GM19043 (cell line): ENCODE measurements around the gene APEH.
A peak's percentile ranks its signal among the peaks of the same experiment; 100 is the strongest.
"Not testable (repeated sequence)": the region's sequence is repeated elsewhere in the genome, so short reads cannot be mapped to it uniquely, and the experiment has no call there.

Experiments used
- ATAC-seq: cut with Tn5 transposase; IDR thresholded peaks from one replicate; pipeline ENCODE4 v1.9.1; 2021; ENCODE audit warnings: low read depth; ENCODE audit not compliant: unreplicated experiment

The APEH gene

DNA sequence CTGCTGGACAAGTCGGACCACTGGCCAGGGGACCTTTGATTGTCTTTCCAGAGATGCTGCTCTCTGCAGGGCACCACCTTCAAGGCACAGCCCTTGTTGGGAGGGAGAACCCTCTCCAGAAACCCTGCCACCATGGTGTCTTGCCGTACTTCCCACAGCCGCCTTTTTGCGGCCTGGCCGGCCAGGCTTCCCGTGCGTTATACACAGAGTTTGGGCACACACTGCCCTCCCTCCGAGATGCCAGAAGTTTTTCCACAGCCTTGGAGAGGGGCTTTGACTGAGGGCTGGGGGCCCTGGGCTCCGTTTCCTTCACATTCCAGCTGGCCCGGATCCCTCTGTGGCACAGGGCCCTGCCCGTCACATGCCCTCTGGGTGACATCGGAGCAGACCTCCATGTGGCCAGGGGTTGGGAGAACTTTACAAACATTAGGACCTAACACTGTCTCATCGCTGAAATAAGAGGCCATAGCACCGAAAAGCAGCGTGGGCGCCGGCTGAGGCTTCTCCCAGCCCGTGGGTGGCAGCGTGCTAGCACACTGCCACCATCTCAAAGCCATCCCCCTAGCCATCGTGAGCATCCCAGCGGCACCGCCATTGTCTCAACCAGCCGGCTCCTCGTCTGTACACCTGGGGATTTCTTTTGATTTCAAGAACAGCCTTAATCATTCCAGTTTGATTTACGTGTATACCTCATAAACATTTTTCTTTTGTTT, 6.3 kb upstream of the APEH start:
- ATAC-seq = no peak

DNA sequence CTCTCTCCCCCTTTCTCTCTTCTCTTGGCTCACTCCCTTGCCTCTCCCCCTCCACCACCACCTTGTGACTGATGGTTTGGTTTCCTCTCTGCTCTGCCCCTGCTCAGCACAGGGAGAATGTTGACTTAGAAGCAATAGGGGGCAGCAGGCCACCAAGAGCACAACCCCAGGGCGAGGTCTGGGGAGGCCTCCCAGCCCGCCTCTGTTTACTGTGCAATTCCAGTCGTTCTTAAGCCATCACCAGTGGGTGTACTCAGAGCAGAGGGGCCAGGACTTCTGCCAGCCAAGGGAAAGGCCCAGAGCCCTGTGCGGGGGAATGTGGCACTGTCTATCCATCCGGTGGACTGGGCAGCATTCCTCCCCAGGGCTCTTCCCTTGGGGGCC, 5.7 kb upstream of the APEH start:
- no peak for ATAC-seq

DNA sequence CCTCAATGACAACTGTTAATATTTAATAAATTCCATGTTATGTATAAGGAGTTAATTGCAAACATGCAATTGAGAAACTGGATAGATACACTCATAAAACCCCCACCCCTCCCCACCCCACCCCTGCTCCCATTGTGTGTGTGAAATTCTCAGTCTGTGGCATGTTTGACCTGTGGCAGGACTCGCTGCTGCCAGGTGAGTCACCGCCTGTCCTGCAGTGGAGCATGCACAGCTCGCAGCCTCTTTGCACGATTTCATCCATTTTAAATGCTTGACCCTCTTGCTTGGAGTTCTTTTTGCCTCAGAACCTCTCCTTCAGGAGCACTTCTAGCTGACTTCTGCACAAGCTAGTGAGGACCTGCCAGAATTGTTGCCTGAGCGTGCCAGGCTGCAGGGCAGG, 5.3 kb upstream of the APEH start:
- ATAC-seq = no peak

DNA sequence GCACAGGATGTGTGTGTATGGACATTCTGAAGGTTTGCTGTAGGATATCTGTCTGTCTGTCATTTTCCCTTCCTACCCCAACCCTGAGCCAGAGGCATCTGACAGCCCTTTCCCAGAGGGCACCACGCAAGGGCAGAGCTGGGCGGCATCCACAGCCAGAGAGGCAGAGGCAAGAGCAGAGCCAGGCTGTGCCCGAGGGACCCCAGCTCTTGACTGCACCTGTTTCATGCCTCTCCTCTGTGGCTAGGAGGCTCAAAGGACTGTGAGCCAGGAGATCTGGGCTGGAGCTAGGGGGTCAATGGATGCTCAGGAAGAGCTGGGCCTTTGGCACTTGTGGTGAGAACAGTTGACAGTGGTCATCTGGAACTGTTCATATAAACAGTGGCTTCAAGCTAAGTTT, 4.8 kb upstream of the APEH start:
- no peak for ATAC-seq

DNA sequence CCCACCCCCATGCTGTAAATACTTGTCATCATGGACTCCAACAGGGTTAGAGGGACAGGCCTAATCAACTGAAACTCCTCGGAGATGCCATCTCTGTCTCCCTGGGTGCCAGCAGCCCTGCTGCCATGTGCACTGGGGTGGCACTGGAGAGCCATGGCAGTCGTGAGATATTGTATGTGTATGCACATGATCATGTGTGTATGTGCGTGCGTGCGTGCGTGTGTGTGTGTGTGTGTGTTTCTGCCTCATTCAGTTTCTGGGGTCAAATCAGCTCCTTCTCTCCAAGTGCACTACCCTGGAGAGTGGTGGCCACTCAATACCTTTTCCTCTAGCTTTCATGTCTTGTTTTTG, 3.2 kb upstream of the APEH start:
- ATAC-seq = no peak

DNA sequence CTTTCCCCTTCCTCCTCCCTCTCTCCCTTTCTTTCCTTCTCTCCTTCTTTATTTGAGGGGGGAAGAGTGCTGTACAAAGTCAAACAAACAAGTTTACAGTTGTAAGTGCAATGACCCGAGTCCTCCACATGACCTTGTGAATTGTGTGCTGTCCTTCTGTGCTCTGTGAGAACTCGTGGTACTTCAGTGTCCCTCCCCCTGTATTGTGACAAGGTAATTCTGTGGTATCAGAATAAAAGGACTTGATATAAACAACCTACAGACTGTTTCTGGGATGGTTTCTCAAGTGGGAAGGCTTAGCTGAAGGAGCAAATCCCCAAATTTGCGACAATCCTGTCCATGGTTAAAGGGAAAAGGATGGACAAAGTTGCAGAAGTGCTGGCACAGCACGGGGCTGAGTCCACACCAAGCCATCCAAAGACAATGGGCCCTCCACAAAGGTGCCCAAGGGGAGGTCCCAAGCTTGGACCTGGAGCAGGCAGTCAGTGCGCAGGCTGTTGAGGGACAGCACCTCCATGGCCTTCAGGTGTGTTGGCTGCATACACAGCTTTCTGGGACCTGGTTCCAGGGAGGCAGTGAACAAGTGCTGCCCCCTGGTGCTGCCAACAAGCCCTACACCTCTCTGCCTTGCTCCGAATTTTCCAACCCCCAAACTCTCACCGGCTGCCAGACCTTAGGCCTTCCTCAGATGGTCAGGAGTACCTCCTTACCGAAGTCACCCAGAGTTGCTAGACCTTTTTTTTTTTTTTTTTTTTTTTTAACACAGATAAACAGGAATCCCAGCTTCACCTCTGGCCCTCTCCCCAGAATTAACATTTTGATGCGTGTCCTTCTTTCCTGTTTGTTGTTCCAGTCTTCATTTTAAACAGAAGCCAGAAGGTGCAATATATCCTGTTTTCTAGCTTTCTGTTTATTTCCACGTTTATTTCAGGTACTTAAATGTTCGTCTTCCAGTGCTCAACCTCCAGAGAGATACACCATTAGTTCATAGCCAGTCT, 2.6 kb upstream of the APEH start:
- no peak for ATAC-seq

DNA sequence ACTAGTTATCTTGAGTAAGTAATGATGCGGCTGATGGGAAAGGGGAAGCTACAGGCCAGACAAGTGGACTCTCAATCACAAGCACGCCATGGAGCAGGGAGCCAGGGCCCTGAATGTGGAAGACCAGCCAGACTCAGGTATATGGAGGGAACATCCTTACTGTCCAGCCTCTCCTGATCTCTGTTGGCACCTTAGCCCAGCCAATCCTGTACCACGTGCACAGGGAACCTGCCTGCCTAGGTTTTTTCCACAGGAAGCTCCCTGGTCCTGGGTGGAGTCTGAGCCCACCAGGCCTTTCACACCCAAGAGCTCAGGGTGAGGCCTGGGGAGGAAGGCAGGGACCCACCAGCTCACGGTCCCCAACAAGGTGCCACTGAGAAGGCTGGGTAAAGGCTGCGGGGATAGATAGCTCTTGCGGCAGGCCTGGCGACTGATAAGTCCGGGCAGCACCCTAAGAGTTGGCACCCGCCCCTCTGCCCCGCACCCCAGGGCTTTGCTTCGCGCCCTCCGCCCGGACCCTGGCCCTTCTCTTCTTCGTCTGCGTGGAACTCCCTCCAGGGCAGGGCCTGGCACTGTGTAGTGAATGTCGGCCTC, 933 bp upstream of the APEH start:
- ATAC-seq = no peak

DNA sequence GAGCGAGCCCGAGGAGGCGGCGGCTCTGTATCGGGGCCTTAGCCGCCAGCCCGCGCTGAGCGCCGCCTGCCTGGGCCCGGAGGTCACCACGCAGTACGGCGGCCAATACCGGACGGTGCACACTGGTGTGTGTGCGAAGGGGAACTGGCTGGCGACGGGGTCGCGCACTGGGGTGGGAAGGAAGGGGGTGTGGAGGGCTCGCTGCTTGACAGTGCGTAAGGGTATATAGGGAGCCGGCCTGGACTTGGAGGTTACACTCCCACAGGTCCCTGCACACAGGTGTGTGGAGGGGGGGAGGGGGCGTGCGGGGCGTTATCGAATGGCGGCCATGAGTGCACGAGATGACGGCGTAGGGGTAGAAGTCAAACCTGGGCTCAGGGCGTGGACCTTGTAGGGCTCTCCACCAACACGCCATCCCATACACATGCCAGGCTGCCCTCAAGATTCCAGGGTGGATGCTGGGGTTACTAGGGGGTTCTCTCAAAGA, 389 bp downstream of the APEH start:
- peak; percentile 16 for ATAC-seq

DNA sequence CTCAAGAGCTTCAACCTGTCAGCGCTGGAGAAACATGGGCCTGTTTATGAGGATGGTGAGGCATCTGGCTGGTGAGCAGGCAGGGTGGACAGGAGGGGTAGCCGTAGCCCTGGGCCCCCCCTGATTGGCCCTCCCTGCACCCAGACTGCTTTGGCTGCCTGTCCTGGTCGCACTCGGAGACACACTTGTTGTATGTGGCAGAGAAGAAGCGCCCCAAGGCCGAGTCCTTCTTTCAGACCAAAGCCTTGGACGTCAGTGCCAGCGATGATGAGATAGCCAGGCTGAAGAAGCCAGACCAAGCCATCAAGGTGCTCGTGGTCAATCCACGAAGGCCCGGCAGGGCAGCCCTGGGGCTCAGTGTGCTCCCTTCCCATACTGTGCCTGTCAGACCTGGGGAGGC, 1.8 kb downstream of the APEH start:
- ATAC-seq = no peak

DNA sequence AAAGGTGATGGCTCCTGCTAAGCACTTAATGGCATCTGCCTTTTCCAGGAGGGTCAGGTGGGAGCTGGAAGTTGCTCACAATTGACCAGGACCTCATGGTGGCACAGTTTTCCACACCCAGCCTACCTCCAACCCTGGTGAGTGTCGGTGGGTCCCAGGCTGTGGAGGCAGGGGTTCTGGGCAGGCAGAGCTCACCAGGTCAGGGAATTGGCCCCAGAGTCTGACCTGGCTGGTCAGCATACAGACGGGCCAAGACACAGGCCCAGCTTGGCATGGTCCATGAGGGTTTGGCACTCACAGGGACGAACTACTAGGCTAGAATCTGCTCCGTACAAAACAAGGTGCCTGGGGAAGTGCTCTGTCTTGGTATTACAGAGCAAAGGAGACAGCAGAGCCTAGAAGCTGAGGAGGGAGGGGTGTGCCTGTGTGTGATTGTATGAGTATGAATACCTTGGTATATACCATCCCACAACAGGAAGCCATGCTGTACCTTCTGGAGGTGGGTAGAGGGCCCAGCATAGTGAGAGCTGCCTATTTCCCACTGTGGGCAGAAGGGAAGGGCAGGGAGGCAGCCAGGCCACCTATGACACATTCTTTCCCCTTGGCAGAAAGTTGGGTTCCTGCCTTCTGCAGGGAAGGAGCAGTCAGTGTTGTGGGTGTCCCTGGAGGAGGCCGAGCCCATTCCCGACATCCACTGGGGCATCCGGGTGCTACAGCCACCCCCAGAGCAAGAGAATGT, 6.5 kb downstream of the APEH start:
- no peak for ATAC-seq

DNA sequence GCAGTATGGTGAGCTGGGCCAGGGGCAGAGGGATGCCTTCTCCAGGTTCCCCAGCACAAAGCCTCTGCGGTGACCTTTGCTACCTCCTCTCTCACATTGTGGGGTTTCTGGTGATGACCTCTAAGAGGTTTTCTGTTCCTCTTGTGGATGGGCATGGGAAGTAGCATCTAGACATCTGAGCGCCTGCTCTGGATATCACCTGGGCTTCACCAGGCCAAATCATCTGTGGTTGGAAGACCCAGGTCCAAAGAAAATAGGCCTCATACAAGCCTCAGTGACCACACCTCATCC, 7.0 kb downstream of the APEH start:
- ATAC-seq = no peak

DNA sequence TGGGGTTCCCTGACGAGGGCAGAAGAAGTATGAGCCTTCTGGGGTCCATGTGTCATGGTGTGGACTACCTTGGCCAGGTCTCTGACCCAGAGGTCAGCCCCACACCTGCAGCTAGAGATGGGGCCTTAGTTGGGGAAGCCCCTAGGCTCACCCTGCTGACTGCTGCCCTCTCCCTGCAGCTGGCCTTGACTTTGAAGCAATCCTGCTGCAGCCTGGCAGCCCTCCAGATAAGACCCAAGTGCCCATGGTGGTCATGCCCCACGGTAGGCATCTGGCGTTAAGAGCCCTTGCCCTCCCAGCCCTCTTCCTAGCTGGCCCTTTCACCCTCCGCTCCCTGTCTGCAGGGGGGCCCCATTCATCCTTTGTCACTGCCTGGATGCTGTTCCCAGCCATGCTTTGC, 7.4 kb downstream of the APEH start:
- no peak for ATAC-seq

DNA sequence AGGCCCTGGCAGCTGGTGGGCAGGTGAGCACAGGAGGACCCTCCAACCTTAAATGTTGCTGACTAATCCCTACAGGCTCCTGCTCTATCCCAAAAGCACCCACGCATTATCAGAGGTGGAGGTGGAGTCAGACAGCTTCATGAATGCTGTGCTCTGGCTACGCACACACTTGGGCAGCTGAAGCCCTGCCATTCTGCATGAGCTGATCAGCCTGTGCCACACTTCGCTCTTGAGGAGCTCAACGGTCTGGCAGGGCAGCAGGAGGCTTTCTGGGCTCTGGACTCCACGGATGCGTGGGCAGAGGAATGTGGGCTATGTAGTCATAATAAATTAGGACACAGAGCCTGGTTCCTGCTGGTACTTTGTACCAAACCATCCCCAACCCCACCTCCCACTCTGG, 9.0 kb downstream of the APEH start:
- no peak for ATAC-seq

DNA sequence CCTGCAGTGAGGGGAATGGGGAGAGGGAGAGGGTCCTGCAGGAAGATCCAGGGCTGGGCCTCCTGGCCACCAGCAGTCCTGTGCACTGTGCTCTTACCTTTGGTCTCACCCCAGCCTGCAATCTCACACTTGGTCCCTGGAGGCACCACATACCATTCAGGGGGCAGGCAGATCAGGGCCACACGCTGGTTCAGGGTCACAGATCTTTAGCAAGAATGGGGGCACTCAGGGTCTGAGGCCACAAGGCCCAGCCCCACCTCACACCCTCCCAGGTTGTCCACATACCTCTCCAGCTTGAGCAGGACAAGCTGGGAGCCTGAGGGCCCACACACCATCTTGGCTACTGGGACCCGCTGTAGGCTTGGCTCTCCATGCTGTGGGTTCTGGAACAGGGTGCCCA, 10.3 kb downstream of the APEH start:
- ATAC-seq = not testable (repeated sequence)

DNA sequence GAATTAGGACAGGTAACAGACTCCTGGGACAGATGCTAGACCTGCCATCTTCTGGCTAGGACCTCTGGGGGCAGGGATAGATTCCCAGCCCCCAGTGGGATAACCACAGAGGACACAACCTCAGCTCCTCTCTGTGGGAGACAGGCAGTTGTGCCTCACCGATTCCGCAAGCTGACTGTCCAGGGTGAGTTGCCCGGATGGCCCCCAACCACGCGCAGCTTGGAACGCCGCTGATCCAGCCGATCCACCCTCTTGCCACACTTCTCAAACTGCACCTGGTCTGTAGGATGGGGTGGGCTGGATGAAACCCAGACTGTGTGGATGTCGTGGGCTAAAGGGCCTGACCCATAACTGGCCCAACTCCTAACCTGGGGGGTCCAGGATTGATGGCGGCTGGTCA, 11.0 kb downstream of the APEH start:
- ATAC-seq = not testable (repeated sequence)

DNA sequence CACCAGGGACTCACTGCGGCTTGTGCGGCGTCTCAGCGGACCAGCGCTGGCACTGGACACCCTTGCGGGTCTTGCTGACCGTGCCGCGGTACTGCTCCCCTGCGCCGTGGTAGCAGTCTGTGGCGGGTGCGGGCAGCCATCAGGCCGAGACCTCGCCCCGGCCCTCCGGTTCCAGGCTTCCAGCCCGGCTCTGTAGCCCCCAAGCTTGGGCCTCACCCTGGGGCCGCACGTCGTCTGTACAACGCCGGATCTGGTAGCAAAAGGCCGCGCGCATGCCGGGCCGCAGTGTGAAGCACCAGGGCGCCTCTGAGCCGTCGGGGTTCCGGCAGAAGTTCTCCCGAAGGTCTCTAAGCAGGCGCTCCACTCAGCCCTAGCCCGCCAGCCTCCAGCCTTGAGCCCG, 11.7 kb downstream of the APEH start:
- not testable (repeated sequence) for ATAC-seq

DNA sequence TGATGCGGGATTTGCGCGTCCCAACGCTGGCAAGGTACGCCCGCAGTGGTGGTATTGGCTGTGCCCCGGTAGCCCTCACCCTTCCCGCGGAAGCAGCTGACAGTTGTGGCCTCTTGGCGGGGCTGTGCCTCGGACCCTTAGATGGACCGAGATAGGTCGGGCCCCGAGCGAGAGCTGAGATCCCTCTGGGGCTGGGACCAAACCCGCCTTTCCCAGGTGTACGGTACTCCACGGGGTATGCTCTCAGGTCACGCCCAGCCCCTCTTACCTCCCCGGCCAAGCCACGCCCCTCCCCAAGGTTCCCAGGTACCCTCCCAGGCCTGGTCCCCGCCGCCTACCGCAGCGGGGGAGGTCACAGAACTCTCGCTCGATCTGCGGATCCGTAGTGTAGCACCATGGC, 12.2 kb downstream of the APEH start:
- not testable (repeated sequence) for ATAC-seq

DNA sequence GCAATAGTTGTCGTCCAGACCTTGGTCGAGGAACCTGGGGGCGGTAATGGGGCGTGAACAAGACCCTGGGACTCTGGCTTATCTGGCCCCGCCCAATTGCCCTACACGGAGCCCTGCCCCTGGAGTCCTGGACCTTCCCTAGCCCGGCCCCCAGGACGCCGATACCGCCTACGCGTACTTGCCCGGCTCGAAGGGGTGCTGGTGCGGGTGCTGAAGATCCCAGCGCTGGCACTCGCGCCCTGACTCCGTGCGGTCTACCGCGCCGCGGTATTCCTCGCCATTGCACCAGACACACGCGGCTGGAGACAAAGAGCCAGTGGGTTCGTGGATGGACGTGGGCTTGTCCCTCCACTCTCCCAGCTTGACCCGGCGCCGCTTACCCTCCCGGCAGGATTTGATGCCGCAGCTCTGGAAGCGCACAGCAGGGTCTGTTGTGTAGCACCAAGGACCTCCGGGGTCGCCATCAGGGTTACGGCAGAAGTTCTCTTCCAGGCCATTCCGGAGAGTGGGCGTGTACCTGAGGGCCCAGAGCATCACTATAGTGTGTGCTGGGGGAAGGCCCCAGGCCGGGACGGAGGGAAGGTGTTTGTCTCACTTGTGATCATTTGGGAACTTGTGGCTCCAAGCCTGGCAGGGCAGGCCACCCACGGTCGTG, 12.7 kb downstream of the APEH start:
- ATAC-seq = not testable (repeated sequence)

DNA sequence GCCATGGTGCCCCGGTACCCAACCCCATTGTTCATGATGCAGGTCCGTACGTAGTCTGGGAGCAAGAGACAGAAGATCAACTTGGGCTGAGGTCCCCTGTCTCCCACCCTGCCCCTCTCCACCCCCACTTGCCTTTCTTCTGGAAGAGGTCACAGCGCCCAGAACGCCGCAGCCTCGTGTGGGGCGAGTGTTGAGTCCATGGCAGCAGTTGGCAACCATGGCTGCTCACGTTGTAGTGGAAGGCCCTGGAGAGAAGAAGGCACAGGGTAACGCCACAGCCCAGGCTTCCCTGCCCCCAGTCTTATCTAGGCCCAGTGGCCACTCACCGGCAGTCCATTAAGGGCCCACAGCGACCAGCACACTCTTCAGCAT, 13.3 kb downstream of the APEH start:
- not testable (repeated sequence) for ATAC-seq

DNA sequence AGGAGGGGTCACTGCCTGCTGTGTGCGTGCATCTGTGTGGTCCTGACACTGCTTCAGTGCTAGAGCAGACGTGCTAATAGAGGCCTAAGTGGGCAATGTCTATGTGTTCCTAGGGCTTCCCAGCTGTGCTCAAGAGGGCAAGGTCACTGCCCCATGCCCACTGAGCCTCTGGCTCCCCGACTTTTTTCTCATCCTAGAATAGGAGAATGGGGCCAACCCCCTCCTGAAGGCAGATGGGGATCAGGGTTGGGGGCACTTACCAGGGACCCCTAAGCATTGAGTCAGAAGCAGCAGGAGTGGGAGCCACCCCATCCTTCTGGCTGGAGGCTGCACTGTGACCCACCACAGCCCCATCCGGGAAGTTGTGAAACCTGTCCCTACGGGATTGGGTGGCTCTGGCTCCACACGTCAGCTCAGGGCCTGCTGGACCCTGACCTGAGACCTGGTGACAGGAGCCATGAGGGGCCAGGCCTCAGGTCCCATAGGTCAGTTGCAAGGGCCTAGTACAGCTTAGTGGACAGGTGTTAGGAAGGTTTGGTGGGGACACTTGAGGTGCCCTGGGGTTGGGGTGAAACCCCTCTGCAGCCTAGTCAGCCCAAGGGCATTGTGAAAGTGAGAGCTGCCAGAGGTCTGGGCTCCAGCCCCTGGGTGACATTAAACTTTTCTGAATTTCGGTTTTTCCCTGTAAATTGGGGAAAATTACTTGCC, 14.3 kb downstream of the APEH start:
- ATAC-seq = not testable (repeated sequence)
